Natural killer cell treated with Interleukin-12 subunit alpha and Interleukin-12 subunit beta and Interleukin-15 and Interleukin-18, amount 100 ng/mL, for 72 hours (primary cell): ENCODE data around the gene ANO1. TPM values are rescaled to one million over a fixed set of nuclear protein-coding genes. Genes with fewer than 3 reads are reported as not detected.

ENCODE experiments used
- ATAC-seq, 2 donors: fragments of 150-1000 bp; cut with Tn5 transposase in 1 of 2; sonication (Bioruptor Pico), chemical (Tn5 transposase) in 1 of 2; 2 replicates each; pipeline ENCODE4 v1.10.0; 2021
- DNase-seq: peaks from one replicate; pipeline ENCODE4 v3.0.0; 2022; ENCODE audit warnings: low spot score
- H3K27ac Mint-ChIP-seq, 2 donors: 1 replicate in 1 of 2; 2 replicates in 1 of 2; pipeline ENCODE4 v1.8.0; 2022; ENCODE audit warnings: mixed read lengths in 2 of 2, mild to moderate bottlenecking in 1 of 2, moderate library complexity in 1 of 2
- H3K27me3 Mint-ChIP-seq, 2 donors: 1 replicate in 1 of 2; 2 replicates in 1 of 2; pipeline ENCODE4 v1.8.0; 2022; ENCODE audit warnings: mixed read lengths in 2 of 2
- H3K36me3 Mint-ChIP-seq: one replicate; pipeline ENCODE4 v1.8.0; 2022; ENCODE audit warnings: mixed read lengths
- H3K4me1 Mint-ChIP-seq, 2 donors: 1 replicate in 1 of 2; 2 replicates in 1 of 2; pipeline ENCODE4 v1.8.0; 2022; ENCODE audit warnings: low read depth in 2 of 2, mixed read lengths in 2 of 2, mild to moderate bottlenecking in 1 of 2
- H3K4me3 Mint-ChIP-seq: one replicate; pipeline ENCODE4 v1.8.0; 2022; ENCODE audit warnings: mixed read lengths
- H3K9me3 Mint-ChIP-seq: 2 replicates; pipeline ENCODE4 v1.8.0; 2022; ENCODE audit warnings: mixed read lengths
- total RNA-seq, 2 donors: library from RNA; stranded (reverse); gene quantifications; one replicate each; pipeline ENCODE4 v1.2.3, GENCODE V29; 2022

Gene ANO1
- total RNA-seq, 2 donors from 2014 or later, result not detected

- Mint-ChIP-seq H3K36me3 (no peaks in the 10 kb centered on the region), H3K9me3 (no peaks in the 10 kb centered on the region), H3K4me1 (no peaks in the 10 kb centered on the region), H3K27me3 (no peaks in the 10 kb centered on the region), H3K27ac (no peak overlapping the region), H3K4me3 (no peak overlapping the region)
- ATAC-seq (no peak), DNase-seq (no peak)
Observed at GRCh38 chr11:70175236-70175698, 97.2 kb downstream of the ANO1 start.

GRCh38 chr11:70176940-70177689 lies 99.0 kb downstream of the ANO1 start:
- Mint-ChIP-seq H3K9me3 (no peaks in the 10 kb centered on the region), H3K4me1 (no peaks in the 10 kb centered on the region), H3K27me3 (no peaks in the 10 kb centered on the region), H3K36me3 (no peaks in the 10 kb centered on the region), H3K27ac (no peak overlapping the region), H3K4me3 (no peak overlapping the region)
- peak; percentile 73 for DNase-seq
- ATAC-seq, result peak; percentile 64 to 67

- peak in 1 of 2 donors; percentile 22 for ATAC-seq
- no peak for DNase-seq
- no peaks in the 10 kb centered on the region for H3K4me1 Mint-ChIP-seq
- H3K27ac Mint-ChIP-seq, result no peak overlapping the region
- H3K27me3 Mint-ChIP-seq, result no peaks in the 10 kb centered on the region
- H3K9me3 Mint-ChIP-seq, result no peaks in the 10 kb centered on the region
- H3K36me3 Mint-ChIP-seq, result no peaks in the 10 kb centered on the region
- H3K4me3 Mint-ChIP-seq, result no peak overlapping the region
Observed at GRCh38 chr11:70180906-70181305, 102.8 kb downstream of the ANO1 start.

GRCh38 chr11:70182266-70182665 lies 104.1 kb downstream of the ANO1 start:
- ATAC-seq, result no peak
- Mint-ChIP-seq H3K27ac (no peak overlapping the region), H3K4me1 (no peaks in the 10 kb centered on the region), H3K27me3 (no peaks in the 10 kb centered on the region), H3K36me3 (no peaks in the 10 kb centered on the region), H3K9me3 (no peaks in the 10 kb centered on the region), H3K4me3 (no peak overlapping the region)
- DNase-seq, result no peak

GRCh38 chr11:70183032-70183431 lies 104.9 kb downstream of the ANO1 start:
- Mint-ChIP-seq H3K4me3 (no peak overlapping the region), H3K27me3 (no peaks in the 10 kb centered on the region), H3K36me3 (no peaks in the 10 kb centered on the region), H3K9me3 (no peaks in the 10 kb centered on the region), H3K4me1 (no peaks in the 10 kb centered on the region), H3K27ac (no peak overlapping the region)
- no peak for DNase-seq
- ATAC-seq, result no peak

- H3K27ac Mint-ChIP-seq, result no peak overlapping the region
- no peaks in the 10 kb centered on the region for H3K9me3 Mint-ChIP-seq
- H3K4me1 Mint-ChIP-seq, result no peaks in the 10 kb centered on the region
- ATAC-seq (no peak), DNase-seq (no peak)
- H3K36me3 Mint-ChIP-seq, result no peaks in the 10 kb centered on the region
- no peaks in the 10 kb centered on the region for H3K27me3 Mint-ChIP-seq
- H3K4me3 Mint-ChIP-seq, result no peak overlapping the region
Observed at GRCh38 chr11:70183483-70184176, 105.5 kb downstream of the ANO1 start.

GRCh38 chr11:70184396-70184795 lies 106.3 kb downstream of the ANO1 start:
- H3K27ac Mint-ChIP-seq, result no peak overlapping the region
- H3K4me3 Mint-ChIP-seq, result no peak overlapping the region
- no peaks in the 10 kb centered on the region for H3K27me3 Mint-ChIP-seq
- ATAC-seq, result no peak
- DNase-seq, result no peak
- no peaks in the 10 kb centered on the region for H3K36me3 Mint-ChIP-seq
- H3K4me1 Mint-ChIP-seq, result no peaks in the 10 kb centered on the region
- no peaks in the 10 kb centered on the region for H3K9me3 Mint-ChIP-seq

GRCh38 chr11:70185348-70186055 lies 107.4 kb downstream of the ANO1 start:
- ATAC-seq, result no peak
- Mint-ChIP-seq H3K27me3 (peaks cover 0 to 2% of the 10 kb centered on the region in 2 donors), H3K27ac (no peak overlapping the region), H3K36me3 (no peaks in the 10 kb centered on the region), H3K4me3 (no peak overlapping the region), H3K9me3 (no peaks in the 10 kb centered on the region), H3K4me1 (no peaks in the 10 kb centered on the region)
- no peak for DNase-seq

GRCh38 chr11:70186420-70186819 lies 108.3 kb downstream of the ANO1 start:
- H3K4me3 Mint-ChIP-seq, result no peak overlapping the region
- H3K9me3 Mint-ChIP-seq, result no peaks in the 10 kb centered on the region
- DNase-seq, result no peak
- peaks cover 0 to 2% of the 10 kb centered on the region in 2 donors for H3K4me1 Mint-ChIP-seq
- H3K27ac Mint-ChIP-seq, result no peak overlapping the region
- no peaks in the 10 kb centered on the region for H3K36me3 Mint-ChIP-seq
- ATAC-seq, result no peak
- H3K27me3 Mint-ChIP-seq, result peaks cover 2 to 12% of the 10 kb centered on the region in 2 donors

GRCh38 chr11:70186936-70187335 lies 108.8 kb downstream of the ANO1 start:
- Mint-ChIP-seq H3K27ac (no peak overlapping the region), H3K4me3 (no peak overlapping the region), H3K9me3 (no peaks in the 10 kb centered on the region), H3K4me1 (peaks cover 0 to 4% of the 10 kb centered on the region in 2 donors), H3K36me3 (no peaks in the 10 kb centered on the region), H3K27me3 (peaks cover 3 to 12% of the 10 kb centered on the region in 2 donors)
- ATAC-seq (peak in 1 of 2 donors; percentile 31), DNase-seq (no peak)

GRCh38 chr11:70187771-70188170 lies 109.7 kb downstream of the ANO1 start:
- no peak for ATAC-seq
- DNase-seq, result no peak
- Mint-ChIP-seq H3K36me3 (no peaks in the 10 kb centered on the region), H3K4me3 (no peak overlapping the region), H3K4me1 (peaks cover 0 to 4% of the 10 kb centered on the region in 2 donors), H3K27me3 (peaks cover 6 to 12% of the 10 kb centered on the region in 2 donors), H3K27ac (no peak overlapping the region), H3K9me3 (no peaks in the 10 kb centered on the region)

GRCh38 chr11:70189622-70190021 lies 111.5 kb downstream of the ANO1 start:
- Mint-ChIP-seq H3K36me3 (no peaks in the 10 kb centered on the region), H3K4me1 (peaks cover 0 to 4% of the 10 kb centered on the region in 2 donors), H3K27ac (no peak overlapping the region), H3K9me3 (no peaks in the 10 kb centered on the region), H3K4me3 (no peak overlapping the region), H3K27me3 (peaks cover 6 to 12% of the 10 kb centered on the region in 2 donors)
- no peak for ATAC-seq
- DNase-seq, result no peak

- Mint-ChIP-seq H3K27ac (no peak overlapping the region), H3K27me3 (peaks cover 10 to 20% of the 10 kb centered on the region in 2 donors), H3K4me1 (peaks cover 0 to 6% of the 10 kb centered on the region in 2 donors), H3K36me3 (no peaks in the 10 kb centered on the region), H3K4me3 (no peak overlapping the region), H3K9me3 (no peaks in the 10 kb centered on the region)
- DNase-seq, result no peak
- peak; percentile 57 to 80 for ATAC-seq
Observed at GRCh38 chr11:70191495-70192140, 113.5 kb downstream of the ANO1 start.
